NOMO-1 treated with DMSO at 0.1 percent for 48 hours (cell line): ENCODE measurements around the gene AGPAT1.
"Not testable (repeated sequence)": the region's sequence is repeated elsewhere in the genome, so short reads cannot be mapped to it uniquely, and the experiment has no call there.

Experiments
- DNase-seq: peaks from one replicate; lab custom pipeline; 2025; ENCODE audit not compliant: unreplicated experiment; lab: John Stamatoyannopoulos, UW

Gene AGPAT1

DNA sequence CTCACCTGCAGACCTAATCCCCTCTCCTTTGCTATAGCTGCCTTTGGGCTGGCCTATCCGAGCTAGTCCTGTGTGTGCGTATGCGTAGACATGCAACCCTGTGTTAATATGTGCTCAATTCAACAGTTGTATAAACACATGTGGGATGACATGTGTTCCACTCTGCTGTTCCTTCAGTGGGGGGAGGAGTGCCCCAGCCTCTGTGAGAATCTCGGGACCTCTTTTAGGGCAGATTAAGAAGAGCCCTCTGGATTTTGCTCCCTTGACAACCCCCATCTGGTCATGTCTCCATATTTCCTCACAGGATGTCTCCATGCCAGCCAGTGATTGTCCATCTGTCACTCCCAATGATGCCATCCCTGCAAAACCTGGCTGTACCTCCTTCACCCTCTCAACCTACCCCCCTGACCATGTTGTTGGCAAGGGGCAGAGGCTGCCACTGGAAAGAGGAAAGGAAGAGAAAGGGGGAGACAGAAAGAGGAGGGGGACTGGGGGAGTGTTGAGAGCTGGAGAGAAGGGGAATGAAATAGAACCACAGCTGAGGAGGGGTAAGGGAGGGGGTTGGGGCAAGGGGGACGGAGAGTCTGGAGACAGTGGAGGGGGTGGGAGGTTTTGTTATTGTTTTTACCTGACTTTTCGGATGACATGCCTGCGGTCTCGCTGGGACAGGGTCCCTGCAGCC is 24.6 kb downstream of the AGPAT1 start:
- DNase-seq, result no peak

DNA sequence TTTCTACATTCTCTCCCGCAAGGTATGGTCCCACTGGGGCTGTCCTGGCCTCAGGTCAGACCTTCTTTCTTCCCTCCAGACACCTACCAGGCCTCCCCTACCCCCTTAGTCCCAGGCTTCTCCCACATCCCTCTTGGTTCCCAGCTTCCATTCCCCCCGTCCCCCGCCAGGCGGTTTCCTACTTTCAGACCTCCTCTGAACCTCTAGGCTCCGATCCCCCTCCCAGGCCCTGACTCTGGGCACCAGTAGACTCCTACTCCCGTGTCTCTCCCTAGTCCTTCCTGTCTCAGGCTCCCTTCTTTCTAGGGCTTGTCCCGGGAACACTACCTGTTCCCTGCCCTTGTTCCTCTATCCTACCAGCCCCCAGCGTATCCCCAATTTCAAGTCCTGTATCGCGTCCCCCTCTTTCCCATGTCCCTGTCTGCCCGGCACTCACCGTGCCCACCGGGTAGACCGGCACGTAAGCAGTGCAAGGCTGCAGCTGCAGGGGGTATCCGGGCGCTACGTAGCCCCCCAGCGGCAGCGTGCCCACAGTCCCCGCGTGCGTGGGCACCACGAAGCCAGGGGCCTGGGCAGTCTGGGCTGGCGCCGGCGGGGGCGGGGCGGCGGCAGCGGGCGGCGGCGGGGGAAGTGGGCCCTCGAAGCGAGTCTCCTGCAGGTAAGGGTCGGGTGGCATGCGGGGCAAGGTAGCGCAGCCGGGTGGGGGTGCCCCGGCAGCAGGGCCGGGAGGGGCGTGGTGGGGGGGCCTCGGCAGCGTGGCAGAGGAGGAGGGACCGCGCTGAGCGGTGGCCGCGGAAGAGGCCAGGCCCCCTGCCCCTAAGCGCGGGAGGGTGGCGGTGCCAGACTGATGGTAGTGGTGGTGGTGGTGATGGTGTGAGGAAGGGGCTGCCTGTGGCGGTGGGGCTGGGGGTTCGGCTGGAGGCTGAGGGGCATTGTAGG is 25.7 kb downstream of the AGPAT1 start:
- DNase-seq, result no peak

- DNase-seq, result no peak
These were observed 26.7 kb downstream of the AGPAT1 start for GRCh38 chr6:32149092-32149755.

- no peak for DNase-seq
These were observed 27.4 kb downstream of the AGPAT1 start for GRCh38 chr6:32148289-32149091.

GRCh38 chr6:32147401-32148132 is 28.3 kb downstream of the AGPAT1 start:
- DNase-seq, result no peak

- DNase-seq, result no peak
These were observed 29.2 kb downstream of the AGPAT1 start for GRCh38 chr6:32146687-32147086.

DNA sequence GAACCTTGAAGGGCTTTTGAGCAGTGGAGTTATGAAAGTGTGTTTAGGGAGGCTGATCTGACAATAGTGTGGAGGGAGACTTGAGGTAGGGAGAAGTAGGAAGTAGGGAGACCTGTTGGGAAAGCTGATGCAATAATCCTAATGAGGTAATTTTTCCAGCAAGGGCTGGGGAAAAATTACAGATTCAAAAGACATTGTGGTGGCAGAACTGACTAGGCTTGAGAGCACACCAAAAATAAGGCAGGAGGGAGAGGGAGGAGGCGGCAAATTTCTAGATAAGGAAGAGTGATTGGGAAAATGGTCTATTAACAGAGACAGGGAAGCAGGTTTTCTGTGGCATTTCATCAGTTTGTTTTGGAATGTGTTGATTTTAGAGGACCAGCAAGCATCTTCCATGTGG is 29.6 kb downstream of the AGPAT1 start:
- DNase-seq, result no peak

DNA sequence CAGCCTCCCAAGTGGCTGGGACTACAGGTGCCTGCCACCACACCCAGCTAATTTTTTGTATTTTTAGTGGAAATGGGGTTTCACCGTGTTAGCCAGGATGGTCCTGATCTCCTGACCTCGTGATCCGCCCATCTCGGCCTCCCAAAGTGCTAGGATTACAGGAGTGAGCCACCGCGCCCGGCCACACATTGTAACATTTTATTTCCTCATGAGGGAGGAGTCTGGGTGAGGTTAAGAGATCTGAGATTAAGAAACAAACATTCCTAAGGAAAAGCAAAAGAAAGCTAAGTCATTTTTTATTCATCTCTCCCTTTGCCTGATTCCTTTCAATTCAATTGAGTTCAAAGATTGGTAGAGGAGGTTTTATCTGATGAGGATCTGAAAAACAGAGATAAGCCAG is 31.6 kb downstream of the AGPAT1 start:
- DNase-seq, result not testable (repeated sequence)

GRCh38 chr6:32140420-32141046 is 35.4 kb downstream of the AGPAT1 start:
- no peak for DNase-seq

- no peak for DNase-seq
These were observed 36.3 kb downstream of the AGPAT1 start for GRCh38 chr6:32139590-32139989.

DNA sequence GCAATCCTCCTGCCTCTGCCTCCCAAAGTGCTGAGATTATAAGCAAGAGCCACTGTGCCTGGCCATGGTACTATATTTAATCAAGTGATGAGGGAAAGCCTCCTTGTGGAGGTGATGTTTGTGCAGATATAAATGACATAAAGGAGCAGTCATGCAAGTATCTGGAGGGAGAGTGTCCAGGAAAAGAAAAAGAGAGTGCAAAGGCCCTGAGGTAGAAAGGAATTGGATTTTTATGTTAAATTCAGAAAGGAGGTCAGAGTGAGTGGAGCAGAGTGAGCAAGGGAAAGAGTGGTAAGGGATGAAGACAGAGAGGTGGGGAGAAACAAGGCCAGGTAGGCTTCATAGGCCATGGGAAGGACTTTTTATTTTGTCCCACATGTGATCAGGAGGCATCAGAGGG is 38.4 kb downstream of the AGPAT1 start:
- DNase-seq, result no peak

DNA sequence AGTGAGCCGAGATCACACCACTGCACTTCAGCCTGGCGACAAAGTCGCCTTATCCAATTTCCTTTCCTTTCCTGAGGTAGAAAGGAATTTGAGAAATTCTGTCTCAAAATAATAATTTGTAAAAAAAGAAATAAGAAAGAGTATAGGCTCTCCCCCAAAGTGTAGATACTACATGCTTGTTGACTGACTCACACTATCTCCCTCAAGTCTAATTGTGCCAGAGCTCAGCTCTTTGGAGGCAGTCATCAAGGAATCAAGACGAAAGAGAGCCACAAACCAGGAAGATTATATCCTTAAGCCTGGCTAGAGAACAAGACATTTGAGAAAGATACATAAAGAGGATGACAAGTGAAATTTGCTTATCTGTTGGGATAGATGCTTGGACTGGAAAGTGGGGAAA is 42.1 kb downstream of the AGPAT1 start:
- no peak for DNase-seq

- no peak for DNase-seq
These were observed 43.8 kb downstream of the AGPAT1 start for GRCh38 chr6:32132110-32132509.

- DNase-seq, result no peak
These were observed 44.4 kb downstream of the AGPAT1 start for GRCh38 chr6:32131439-32131948.

DNA sequence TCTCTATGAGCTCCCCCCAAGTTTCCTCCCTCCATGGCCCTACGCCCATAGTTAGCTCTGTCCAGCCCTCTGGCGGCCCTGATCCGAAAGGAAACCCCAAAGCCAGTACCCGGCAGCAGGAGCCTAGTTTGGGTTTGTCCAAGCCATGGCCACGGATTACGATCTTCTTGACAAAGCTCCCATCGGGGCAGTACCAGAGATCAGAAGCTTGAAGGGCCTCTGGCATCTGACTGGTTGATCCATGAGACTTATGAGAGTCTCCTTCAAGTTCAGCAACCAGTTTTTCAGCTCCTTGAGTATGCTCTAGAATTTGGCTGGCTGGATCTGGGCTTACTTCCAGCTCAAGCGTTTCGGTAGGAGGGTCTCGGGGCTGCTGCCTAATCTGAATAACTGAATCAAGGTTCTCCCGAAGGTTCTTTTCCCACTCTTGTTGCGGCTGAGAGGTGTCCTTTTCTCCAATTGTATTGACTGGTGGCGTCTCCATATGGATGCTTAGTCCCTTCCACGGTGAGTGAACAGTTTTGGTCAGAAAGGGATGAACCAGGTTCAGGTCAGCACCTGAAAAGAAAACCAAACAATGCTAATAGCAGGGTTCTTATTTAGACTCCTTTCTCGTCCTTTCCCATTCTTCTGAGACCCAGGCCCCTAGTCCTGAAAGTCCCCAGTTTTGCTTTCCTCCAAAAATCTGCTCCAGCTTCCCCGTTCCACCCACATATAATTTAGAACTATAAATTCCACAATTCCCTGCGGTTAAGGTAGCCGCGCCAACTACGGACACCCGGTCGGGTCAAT is 46.4 kb downstream of the AGPAT1 start:
- DNase-seq, result no peak

DNA sequence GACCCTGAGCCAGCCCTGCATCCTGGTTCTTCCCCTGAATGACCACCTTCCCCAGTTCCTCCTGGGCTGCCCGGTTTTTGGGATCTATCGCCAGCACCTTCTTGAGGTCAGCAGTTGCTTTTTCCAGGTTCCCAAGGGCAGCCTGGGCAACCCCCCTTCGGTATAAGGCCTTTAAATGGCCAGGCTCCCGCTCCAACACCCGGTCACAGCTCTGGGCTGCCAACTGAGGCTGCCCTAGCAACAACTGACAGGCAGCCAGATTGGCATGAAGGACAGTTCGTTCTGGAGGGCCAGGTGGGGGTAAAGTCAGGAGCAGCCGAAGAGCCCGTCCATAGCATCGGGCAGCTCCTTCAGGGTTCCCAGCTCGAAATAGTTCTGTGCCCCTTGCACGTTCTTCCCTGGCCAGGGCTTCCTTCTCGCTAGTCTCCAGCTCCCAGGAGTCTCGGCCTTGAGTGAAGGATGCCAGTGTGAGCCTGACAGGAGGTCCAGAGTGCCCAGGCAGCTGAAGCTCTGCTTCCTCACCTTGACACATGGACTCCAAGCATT is 47.1 kb downstream of the AGPAT1 start:
- DNase-seq, result no peak

GRCh38 chr6:32127717-32128592 is 47.9 kb downstream of the AGPAT1 start, which contains the start of gene ATF6B:
ATF6B (minus strand) TSS chr6:32128246; CDS start chr6:32128207, 39 bp downstream.
- DNase-seq, result peak; percentile 100

DNA sequence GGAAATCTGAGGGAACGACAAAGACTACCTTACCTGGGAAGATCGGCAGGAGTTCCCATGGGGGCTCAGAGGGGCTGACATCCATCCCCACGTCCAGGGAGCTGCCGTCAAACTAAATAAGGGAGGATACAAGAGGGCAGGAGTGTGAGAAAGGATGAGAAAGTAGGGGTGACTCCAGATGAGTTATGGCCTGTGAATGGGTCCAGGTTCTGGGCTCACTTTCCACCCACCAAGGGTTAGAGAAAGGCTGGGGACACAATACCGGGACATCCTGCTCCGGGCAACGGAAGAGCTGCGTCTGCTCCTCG is 48.5 kb downstream of the AGPAT1 start:
- no peak for DNase-seq
